T-helper 1 cell treated with Interleukin-12 subunit alpha and Interleukin-12 subunit beta and Interleukin-4 antibody, amounts not matched to agents 30 μg/mL and 1 μg/mL, for 36 hours (primary cell): ENCODE data around the gene RTTN.
"Not testable (repeated sequence)": the region's sequence is repeated elsewhere in the genome, so short reads cannot be mapped to it uniquely, and the experiment has no call there.

ENCODE experiments used
- H3K27ac Mint-ChIP-seq: one replicate; pipeline ENCODE4 v1.8.0; 2021; ENCODE audit warnings: mild to moderate bottlenecking, mixed read lengths
- H3K27me3 Mint-ChIP-seq: one replicate; pipeline ENCODE4 v1.8.0; 2021; ENCODE audit warnings: low read depth, mixed read lengths
- H3K36me3 Mint-ChIP-seq: one replicate; pipeline ENCODE4 v1.8.0; 2021; ENCODE audit warnings: low read depth, mixed read lengths
- H3K4me1 Mint-ChIP-seq: one replicate; pipeline ENCODE4 v1.8.0; 2021; ENCODE audit warnings: low read depth, mixed read lengths
- H3K4me3 Mint-ChIP-seq: one replicate; pipeline ENCODE4 v1.8.0; 2021; ENCODE audit warnings: mild to moderate bottlenecking, moderate library complexity, mixed read lengths
- H3K9me3 Mint-ChIP-seq: one replicate; pipeline ENCODE4 v1.8.0; 2021; ENCODE audit warnings: mixed read lengths

RTTN gene

GRCh38 chr18:70102854-70103253 is 102.6 kb downstream of the RTTN start:
- not testable (repeated sequence) for H3K4me1 Mint-ChIP-seq
- peaks cover 35% of the 10 kb centered on the region for H3K36me3 Mint-ChIP-seq

GRCh38 chr18:70089858-70090257 is 115.6 kb downstream of the RTTN start:
- Mint-ChIP-seq H3K4me3 (no peak overlapping the region), H3K4me1 (no peaks in the 10 kb centered on the region), H3K27ac (no peak overlapping the region), H3K27me3 (no peaks in the 10 kb centered on the region), H3K36me3 (peaks cover 10% of the 10 kb centered on the region), H3K9me3 (no peaks in the 10 kb centered on the region)

More at GRCh38 chr18:70102854-70103253, 102.6 kb downstream of the RTTN start:
- not testable (repeated sequence) for H3K27ac Mint-ChIP-seq, H3K27me3 Mint-ChIP-seq, H3K4me3 Mint-ChIP-seq
- peaks cover 39% of the 10 kb centered on the region for H3K9me3 Mint-ChIP-seq

GRCh38 chr18:70086085-70086484 is 119.4 kb downstream of the RTTN start:
- Mint-ChIP-seq H3K9me3 (no peaks in the 10 kb centered on the region), H3K4me1 (no peaks in the 10 kb centered on the region), H3K36me3 (peaks cover 12% of the 10 kb centered on the region), H3K27me3 (no peaks in the 10 kb centered on the region), H3K27ac (no peak overlapping the region), H3K4me3 (no peak overlapping the region)

GRCh38 chr18:70085641-70086040 is 119.8 kb downstream of the RTTN start:
- H3K9me3 Mint-ChIP-seq = no peaks in the 10 kb centered on the region
- H3K36me3 Mint-ChIP-seq = peaks cover 14% of the 10 kb centered on the region
- no peaks in the 10 kb centered on the region for H3K27me3 Mint-ChIP-seq
- H3K4me3 Mint-ChIP-seq = no peak overlapping the region
- H3K4me1 Mint-ChIP-seq = peaks cover 1% of the 10 kb centered on the region
- H3K27ac Mint-ChIP-seq = no peak overlapping the region

- Mint-ChIP-seq H3K4me1 (peaks cover 1% of the 10 kb centered on the region), H3K4me3 (no peak overlapping the region), H3K27ac (no peak overlapping the region), H3K36me3 (peaks cover 16% of the 10 kb centered on the region), H3K27me3 (no peaks in the 10 kb centered on the region), H3K9me3 (no peaks in the 10 kb centered on the region)
Measured at GRCh38 chr18:70082430-70082829, 123.1 kb downstream of the RTTN start.

GRCh38 chr18:70078106-70078505 is 127.4 kb downstream of the RTTN start:
- Mint-ChIP-seq H3K36me3 (peaks cover 19% of the 10 kb centered on the region), H3K4me3 (no peak overlapping the region), H3K4me1 (peaks cover 1% of the 10 kb centered on the region), H3K27me3 (no peaks in the 10 kb centered on the region), H3K9me3 (no peaks in the 10 kb centered on the region), H3K27ac (no peak overlapping the region)

- Mint-ChIP-seq H3K4me1 (peaks cover 1% of the 10 kb centered on the region), H3K9me3 (no peaks in the 10 kb centered on the region), H3K27me3 (no peaks in the 10 kb centered on the region), H3K27ac (no peak overlapping the region), H3K4me3 (no peak overlapping the region), H3K36me3 (peaks cover 16% of the 10 kb centered on the region)
Measured at GRCh38 chr18:70075906-70076305, 129.6 kb downstream of the RTTN start.

- Mint-ChIP-seq H3K27ac (no peak overlapping the region), H3K4me1 (no peaks in the 10 kb centered on the region), H3K4me3 (no peak overlapping the region), H3K27me3 (no peaks in the 10 kb centered on the region), H3K36me3 (peaks cover 12% of the 10 kb centered on the region), H3K9me3 (no peaks in the 10 kb centered on the region)
Measured at GRCh38 chr18:70074116-70074515, 131.4 kb downstream of the RTTN start.

- H3K36me3 Mint-ChIP-seq = peaks cover 14% of the 10 kb centered on the region
- no peaks in the 10 kb centered on the region for H3K27me3 Mint-ChIP-seq
- no peak overlapping the region for H3K27ac Mint-ChIP-seq
- H3K9me3 Mint-ChIP-seq = no peaks in the 10 kb centered on the region
- H3K4me3 Mint-ChIP-seq = no peak overlapping the region
- H3K4me1 Mint-ChIP-seq = no peaks in the 10 kb centered on the region
Measured at GRCh38 chr18:70073432-70073831, 132.1 kb downstream of the RTTN start.

- Mint-ChIP-seq H3K4me3 (no peak overlapping the region), H3K27ac (no peak overlapping the region), H3K9me3 (no peaks in the 10 kb centered on the region), H3K4me1 (no peaks in the 10 kb centered on the region), H3K27me3 (no peaks in the 10 kb centered on the region), H3K36me3 (peaks cover 11% of the 10 kb centered on the region)
Measured at GRCh38 chr18:70072678-70073077, 132.8 kb downstream of the RTTN start.

GRCh38 chr18:70069965-70070364 is 135.5 kb downstream of the RTTN start:
- Mint-ChIP-seq H3K4me1 (no peaks in the 10 kb centered on the region), H3K4me3 (no peak overlapping the region), H3K9me3 (no peaks in the 10 kb centered on the region), H3K36me3 (peaks cover 11% of the 10 kb centered on the region), H3K27me3 (no peaks in the 10 kb centered on the region), H3K27ac (no peak overlapping the region)

- no peaks in the 10 kb centered on the region for H3K9me3 Mint-ChIP-seq
- no peak overlapping the region for H3K27ac Mint-ChIP-seq
- no peak overlapping the region for H3K4me3 Mint-ChIP-seq
- H3K27me3 Mint-ChIP-seq = no peaks in the 10 kb centered on the region
- H3K36me3 Mint-ChIP-seq = peaks cover 10% of the 10 kb centered on the region
- no peaks in the 10 kb centered on the region for H3K4me1 Mint-ChIP-seq
Measured at GRCh38 chr18:70069382-70069781, 136.1 kb downstream of the RTTN start.

GRCh38 chr18:70068981-70069380 is 136.5 kb downstream of the RTTN start:
- no peaks in the 10 kb centered on the region for H3K4me1 Mint-ChIP-seq
- peaks cover 11% of the 10 kb centered on the region for H3K36me3 Mint-ChIP-seq
- H3K27me3 Mint-ChIP-seq = no peaks in the 10 kb centered on the region
- H3K27ac Mint-ChIP-seq = no peak overlapping the region
- no peak overlapping the region for H3K4me3 Mint-ChIP-seq
- H3K9me3 Mint-ChIP-seq = no peaks in the 10 kb centered on the region

- Mint-ChIP-seq H3K27ac (no peak overlapping the region), H3K4me1 (peaks cover 2% of the 10 kb centered on the region)
Measured at GRCh38 chr18:70059684-70060083, 145.8 kb downstream of the RTTN start.

GRCh38 chr18:70058916-70059315 is 146.6 kb downstream of the RTTN start:
- Mint-ChIP-seq H3K27ac (no peak overlapping the region), H3K27me3 (no peaks in the 10 kb centered on the region), H3K4me3 (no peak overlapping the region), H3K9me3 (no peaks in the 10 kb centered on the region), H3K36me3 (peaks cover 3% of the 10 kb centered on the region), H3K4me1 (peaks cover 2% of the 10 kb centered on the region)

More at GRCh38 chr18:70059684-70060083, 145.8 kb downstream of the RTTN start:
- Mint-ChIP-seq H3K4me3 (no peak overlapping the region), H3K27me3 (no peaks in the 10 kb centered on the region), H3K36me3 (peaks cover 6% of the 10 kb centered on the region), H3K9me3 (no peaks in the 10 kb centered on the region)

- Mint-ChIP-seq H3K4me3 (no peak overlapping the region), H3K27ac (no peak overlapping the region), H3K27me3 (no peaks in the 10 kb centered on the region), H3K36me3 (peaks cover 15% of the 10 kb centered on the region), H3K4me1 (no peaks in the 10 kb centered on the region), H3K9me3 (no peaks in the 10 kb centered on the region)
Measured at GRCh38 chr18:70047931-70048603, 157.4 kb downstream of the RTTN start.
